GM19438 (cell line): ENCODE data around the gene ZNF600.
"Not testable (repeated sequence)": the region's sequence is repeated elsewhere in the genome, so short reads cannot be mapped to it uniquely, and the experiment has no call there.

Experiments
- ATAC-seq: cut with Tn5 transposase; IDR thresholded peaks from one replicate; pipeline ENCODE4 v1.9.1; 2021; ENCODE audit warnings: low read depth; ENCODE audit not compliant: unreplicated experiment

Gene ZNF600

GRCh38 chr19:52742516-52742915 lies 44.1 kb downstream of the ZNF600 start:
- ATAC-seq = no peak

- no peak for ATAC-seq
These were observed 44.6 kb downstream of the ZNF600 start for GRCh38 chr19:52741951-52742485.

- not testable (repeated sequence) for ATAC-seq
These were observed 45.2 kb downstream of the ZNF600 start for GRCh38 chr19:52741371-52741770.

- no peak for ATAC-seq
These were observed 47.0 kb downstream of the ZNF600 start for GRCh38 chr19:52739576-52739975.

GRCh38 chr19:52735734-52736133 lies 50.9 kb downstream of the ZNF600 start:
- no peak for ATAC-seq

GRCh38 chr19:52734893-52735661 lies 51.5 kb downstream of the ZNF600 start, which contains the start of gene ZNF611:
Gene ZNF611, minus strand, starts transcription at chr19:52735044. Its CDS starts 19,150 bp downstream, at chr19:52715894.
- ATAC-seq = peak; percentile 89

GRCh38 chr19:52734331-52734892 lies 52.2 kb downstream of the ZNF600 start:
- no peak for ATAC-seq

GRCh38 chr19:52726051-52726450 lies 60.5 kb downstream of the ZNF600 start:
- ATAC-seq = not testable (repeated sequence)

GRCh38 chr19:52725528-52725961 lies 61.0 kb downstream of the ZNF600 start:
- ATAC-seq = no peak

GRCh38 chr19:52724701-52725514 lies 61.7 kb downstream of the ZNF600 start:
- no peak for ATAC-seq

GRCh38 chr19:52723907-52724598 lies 62.5 kb downstream of the ZNF600 start:
- ATAC-seq = not testable (repeated sequence)

GRCh38 chr19:52722062-52723003 lies 64.3 kb downstream of the ZNF600 start:
- no peak for ATAC-seq

GRCh38 chr19:52720541-52720940 lies 66.0 kb downstream of the ZNF600 start:
- not testable (repeated sequence) for ATAC-seq

- ATAC-seq = no peak
These were observed 70.1 kb downstream of the ZNF600 start for GRCh38 chr19:52716522-52716921.

- ATAC-seq = not testable (repeated sequence)
These were observed 70.7 kb downstream of the ZNF600 start for GRCh38 chr19:52715902-52716301.

- not testable (repeated sequence) for ATAC-seq
These were observed 71.3 kb downstream of the ZNF600 start for GRCh38 chr19:52715330-52715729.
